G401 (cell line): ENCODE measurements around the gene TRAM2. TPM values are rescaled to one million over a fixed set of nuclear protein-coding genes. Genes with fewer than 3 reads are reported as not detected.

Experiments used
- DNase-seq: peaks from one replicate; pipeline ENCODE4 v3.0.0-alpha.2; 2015; ENCODE audit warnings: low spot score
- in situ Hi-C: cut with HindIII; loops from 2 replicates; pipeline ENCODE4 v1.10.0; 2016; ENCODE audit warnings: low sequenced_read_pairs, mixed read lengths
- total RNA-seq: library from RNA; depleted of rRNA; stranded (reverse); fragments of >200 nt; shearing (Covaris generic); gene quantifications from 2 replicates; pipeline ENCODE4 v1.2.3, GENCODE V29; 2014

Gene TRAM2
- total RNA-seq, 1 experiment from 2014 or later: 9.6 TPM

- DNase-seq: no peak
- in situ Hi-C loops: no loop called here
These were observed 3.6 kb downstream of the TRAM2 start for GRCh38 chr6:52573295-52573694.

GRCh38 chr6:52572536-52572935, 4.3 kb downstream of the TRAM2 start:
- no peak for DNase-seq
- in situ Hi-C loops: no loop called here

DNA sequence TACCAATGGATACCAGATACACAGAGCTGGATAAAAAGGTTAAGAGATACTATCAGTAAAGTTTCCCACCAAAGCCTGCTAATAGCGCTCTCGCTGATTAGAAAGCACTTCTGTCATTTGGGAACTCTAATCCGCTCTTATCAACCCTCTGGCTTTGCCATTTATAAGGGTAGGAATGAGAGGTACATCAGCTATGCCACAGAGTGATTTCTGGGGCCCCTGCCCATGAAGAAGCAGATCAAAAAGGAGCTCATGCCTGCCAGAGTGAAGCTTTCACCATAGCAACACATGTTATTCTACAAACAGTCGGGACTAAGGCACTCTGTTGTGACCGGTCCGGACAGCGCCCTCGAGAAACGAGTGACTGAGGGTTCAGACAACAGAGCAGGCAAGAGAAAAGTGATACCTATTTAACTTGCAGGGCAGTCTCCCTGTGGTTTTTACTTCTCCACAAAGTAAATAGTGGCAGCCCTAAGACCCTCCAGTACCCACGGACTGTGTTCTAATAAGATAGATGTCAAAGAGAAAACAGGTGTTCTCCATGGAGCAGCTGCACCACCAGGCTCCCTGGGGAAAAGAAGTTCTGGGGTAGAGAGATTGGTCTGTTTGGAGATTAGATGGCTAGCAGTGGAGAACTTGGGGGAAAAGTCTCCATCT, 5.6 kb downstream of the TRAM2 start:
- in situ Hi-C loops: no loop called here
- no peak for DNase-seq

GRCh38 chr6:52570291-52570700, 6.6 kb downstream of the TRAM2 start:
- DNase-seq: no peak
- in situ Hi-C loops: no loop called here

DNA sequence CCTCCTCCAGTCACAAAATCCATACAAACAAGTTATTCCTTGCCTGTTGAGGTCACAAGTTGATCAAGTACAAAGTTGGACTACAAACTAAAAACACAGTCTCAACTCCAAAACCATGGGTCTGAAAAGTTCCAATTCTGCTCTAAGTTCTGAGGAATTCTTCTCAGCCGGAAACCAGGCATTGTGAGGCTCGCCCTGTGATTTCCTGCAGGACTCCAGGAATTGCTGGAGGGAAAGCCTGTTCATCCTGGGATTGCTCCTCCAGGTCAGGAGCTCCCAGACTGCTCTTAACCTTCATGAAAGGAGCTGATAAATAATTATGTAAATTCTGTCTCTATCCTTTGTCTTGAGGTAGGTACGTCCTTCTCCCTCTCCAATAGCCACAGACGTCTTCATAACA, 8.5 kb downstream of the TRAM2 start:
- no peak for DNase-seq
- in situ Hi-C loops: no loop called here

DNA sequence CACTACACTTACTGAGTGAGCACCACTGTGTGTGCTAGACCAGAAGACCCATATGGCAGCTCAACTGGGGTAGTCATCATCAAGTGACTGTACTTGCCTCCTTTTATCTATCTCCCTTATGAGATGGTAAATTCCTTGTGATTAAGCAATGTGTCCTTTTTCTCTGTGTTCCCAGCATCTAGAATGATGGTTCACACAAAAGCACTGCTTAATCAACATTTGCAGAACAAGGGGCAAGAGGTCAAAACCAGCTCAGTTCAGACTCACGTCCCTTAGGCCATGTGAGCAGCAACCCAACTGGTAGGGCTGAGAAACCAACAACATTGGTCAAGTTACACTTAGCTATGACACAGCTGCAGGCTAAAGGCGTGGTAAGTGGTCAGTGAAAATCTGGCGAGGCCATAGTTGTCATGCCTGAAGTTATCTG, 10.0 kb downstream of the TRAM2 start:
- DNase-seq: no peak
- in situ Hi-C loops: no loop called here

DNA sequence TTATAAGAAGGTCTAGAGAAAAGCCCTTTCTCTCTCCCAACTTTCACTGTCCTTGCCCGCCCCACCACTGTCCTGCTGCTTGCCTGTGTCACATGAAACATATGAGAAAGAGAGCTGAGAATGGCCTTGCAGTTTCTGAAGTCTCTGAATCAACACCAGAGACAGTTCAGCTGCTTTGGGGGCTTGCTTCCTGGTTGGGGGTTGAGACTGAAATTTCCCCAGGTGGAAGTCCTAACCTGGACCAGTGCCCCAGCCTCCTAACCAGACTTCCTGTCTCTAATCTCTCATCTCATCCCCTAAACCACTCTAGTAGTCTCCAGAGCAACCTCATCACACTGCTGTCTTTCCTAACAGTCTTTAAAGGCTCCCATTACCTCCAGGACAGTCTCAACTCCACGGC, 10.7 kb downstream of the TRAM2 start:
- in situ Hi-C loops: no loop called here
- no peak for DNase-seq

DNA sequence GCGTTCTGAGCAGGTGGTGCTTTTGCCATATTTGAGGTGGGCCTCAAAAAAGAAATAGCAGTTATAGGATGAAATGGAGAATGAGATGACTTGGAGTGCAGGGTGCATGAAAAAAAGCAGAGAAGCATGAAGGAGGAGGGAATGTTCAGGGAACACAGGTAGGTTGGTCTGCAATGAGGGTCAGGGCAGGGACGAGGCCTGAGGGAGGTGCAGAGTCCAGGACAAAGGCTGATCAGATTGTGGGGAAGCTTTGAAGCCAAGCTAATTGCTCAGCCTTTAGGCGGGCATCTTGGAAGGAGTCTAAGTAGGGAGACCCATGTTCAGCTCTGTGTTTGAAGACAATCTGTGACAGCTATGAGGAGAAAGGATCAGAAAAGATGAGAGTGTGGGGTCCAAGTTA, 12.0 kb downstream of the TRAM2 start:
- in situ Hi-C loops: no loop called here
- no peak for DNase-seq

DNA sequence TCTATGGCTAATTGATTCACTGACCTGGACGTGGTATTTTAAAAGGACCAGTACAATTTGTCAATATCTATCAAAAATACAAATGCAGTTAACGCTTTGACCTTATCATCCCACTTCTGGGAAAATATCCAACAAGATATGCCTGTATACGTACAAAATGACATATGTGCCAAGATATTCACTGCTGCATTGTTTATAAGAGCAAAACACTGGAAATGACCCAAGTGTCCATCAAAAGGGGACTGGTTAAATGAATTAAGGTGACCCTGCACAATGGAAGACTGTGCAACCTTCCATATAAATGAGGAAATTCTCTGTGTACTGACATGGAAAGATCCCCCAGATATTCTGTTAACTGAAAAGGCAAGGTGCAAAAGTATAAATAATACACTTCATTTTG, 13.9 kb downstream of the TRAM2 start:
- no peak for DNase-seq
- in situ Hi-C loops: no loop called here

GRCh38 chr6:52560462-52560861, 16.4 kb downstream of the TRAM2 start:
- in situ Hi-C loops: no loop called here
- no peak for DNase-seq

DNA sequence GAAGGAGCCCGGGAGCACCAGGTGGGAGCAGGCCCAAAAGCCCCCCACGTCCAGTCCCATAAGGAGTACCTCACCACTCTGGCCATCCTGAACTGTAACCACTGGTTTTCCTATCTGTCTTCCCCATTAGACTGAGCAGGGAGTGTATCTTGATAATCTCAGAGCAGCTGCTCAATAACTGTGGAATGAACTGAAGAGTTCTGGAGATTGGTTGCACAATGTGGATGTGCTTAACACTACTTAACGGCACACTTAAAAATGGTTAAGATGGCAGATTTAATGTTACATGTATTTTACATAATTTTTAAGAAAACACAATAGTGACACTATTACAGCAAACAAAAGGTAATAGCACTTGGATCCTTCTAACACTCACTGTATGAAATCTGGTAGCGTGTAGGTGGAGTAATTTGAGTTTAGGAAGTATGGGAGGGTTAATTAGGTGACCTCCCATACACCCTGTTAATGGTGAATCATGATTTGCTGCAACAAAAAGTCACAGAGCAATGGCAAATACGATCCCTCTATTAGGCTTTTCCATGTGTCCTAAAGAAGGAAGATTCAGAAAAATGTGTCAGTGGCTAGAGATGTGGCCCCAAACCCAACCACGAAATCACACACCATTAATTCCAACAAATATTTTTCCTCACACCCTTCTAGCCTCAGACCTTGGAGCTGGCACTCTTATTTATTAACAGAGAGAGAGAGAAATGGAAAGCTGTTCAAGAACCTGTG, 18.4 kb downstream of the TRAM2 start:
- no peak for DNase-seq
- in situ Hi-C loops: no loop called here

GRCh38 chr6:52557389-52558265, 19.2 kb downstream of the TRAM2 start:
- DNase-seq: no peak
- in situ Hi-C loops: no loop called here

DNA sequence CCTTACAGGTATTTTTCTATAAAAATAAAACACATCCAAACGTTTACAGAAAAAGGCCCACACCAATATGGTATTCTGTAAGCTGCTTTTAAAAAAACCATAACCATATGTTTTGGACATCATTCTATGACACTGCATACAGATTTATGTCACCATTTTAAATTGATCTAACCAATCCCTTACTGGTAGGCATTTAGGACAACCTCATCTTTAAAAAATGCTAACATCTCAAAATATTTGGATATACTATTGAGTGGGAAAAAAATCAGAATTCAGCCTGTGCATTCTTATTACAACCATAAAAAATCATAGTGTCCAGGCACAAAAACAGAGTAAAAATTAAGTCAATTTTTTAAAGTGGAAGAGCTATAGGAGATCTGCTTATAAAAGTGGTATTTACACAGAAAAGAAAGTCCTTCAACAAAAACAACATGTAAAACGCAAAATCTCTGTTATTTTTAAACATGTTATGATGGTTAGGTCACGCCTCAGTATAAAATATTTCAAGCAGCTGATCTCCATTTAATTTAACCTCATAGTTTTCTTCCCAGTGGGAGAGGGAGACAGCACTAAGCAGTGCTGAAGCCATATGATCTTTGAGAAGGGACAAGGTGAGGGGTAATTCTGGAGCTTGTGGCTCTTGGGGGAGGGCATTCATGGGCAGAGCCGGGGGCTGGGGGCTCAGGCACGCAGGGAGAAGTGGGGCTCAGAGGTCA, 21.2 kb downstream of the TRAM2 start:
- no peak for DNase-seq
- in situ Hi-C loops: no loop called here

DNA sequence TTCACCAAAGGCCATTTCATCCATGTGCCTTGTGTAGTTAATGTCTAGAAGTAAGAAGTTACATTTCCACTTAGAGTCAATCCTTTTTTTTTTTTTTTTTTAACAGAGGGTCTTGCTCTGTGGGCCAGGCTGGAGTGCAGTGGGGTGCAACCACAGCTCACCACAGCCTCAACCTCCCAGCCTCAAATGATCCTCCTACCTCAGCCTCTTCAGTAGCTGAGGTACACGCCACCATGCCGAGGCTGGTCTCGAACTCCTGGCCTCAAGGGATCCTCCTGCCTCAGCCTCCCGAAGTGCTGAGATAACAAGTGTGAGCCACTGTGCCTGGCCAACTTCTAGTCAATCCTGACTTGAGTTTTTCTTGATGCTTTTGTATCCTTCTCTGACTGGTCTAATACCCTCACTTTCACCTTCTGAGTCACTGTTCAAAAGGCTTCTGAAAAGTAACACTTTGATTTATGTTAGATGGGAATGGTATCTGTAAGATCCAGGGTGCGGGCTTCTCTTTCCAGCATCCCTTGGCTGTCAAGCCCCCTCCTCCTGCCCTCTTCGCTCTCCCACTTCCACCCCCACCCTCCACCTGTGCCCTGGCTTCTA, 22.1 kb downstream of the TRAM2 start:
- in situ Hi-C loops: no loop called here
- DNase-seq: no peak

DNA sequence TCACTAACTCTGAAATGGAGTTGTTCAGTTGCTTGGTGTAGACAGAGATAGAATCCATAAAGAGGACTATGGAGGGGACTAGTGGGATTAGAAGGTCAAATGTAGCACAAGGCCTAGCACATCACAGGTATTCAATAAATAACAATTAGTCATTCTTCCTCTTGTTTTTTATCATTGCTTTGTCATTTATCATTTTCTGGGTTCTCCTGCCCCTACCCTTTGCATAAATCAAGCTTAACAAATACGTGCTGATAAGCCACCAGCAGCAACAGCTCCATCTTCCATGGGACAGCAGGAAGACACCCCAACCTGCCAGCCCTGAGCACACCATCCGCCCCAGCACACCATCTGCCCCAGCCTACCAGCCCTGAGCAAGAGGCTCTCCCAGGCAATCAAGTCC, 23.1 kb downstream of the TRAM2 start:
- no peak for DNase-seq
- in situ Hi-C loops: no loop called here

DNA sequence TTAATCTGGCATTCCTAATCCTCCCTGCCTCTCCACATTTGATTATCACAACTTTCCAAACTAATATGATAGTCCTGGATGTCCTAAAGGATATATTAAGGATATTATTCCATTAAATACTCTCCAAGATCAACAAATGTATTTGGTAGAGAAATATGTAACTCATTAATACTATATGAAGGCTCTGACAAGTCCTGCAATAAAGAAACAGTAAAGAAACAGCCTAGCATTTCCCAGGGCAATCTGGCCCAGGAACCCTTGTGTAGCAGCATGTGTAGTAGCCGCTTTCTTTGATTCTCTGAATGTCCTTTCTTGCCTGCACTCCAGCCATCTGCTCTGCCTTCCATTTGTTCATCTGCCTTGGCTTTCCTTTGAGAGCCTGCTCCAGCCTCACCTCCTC, 23.7 kb downstream of the TRAM2 start:
- DNase-seq: no peak
- in situ Hi-C loops: no loop called here

- DNase-seq: no peak
- in situ Hi-C loops: no loop called here
These were observed 24.6 kb downstream of the TRAM2 start for GRCh38 chr6:52552278-52552643.

DNA sequence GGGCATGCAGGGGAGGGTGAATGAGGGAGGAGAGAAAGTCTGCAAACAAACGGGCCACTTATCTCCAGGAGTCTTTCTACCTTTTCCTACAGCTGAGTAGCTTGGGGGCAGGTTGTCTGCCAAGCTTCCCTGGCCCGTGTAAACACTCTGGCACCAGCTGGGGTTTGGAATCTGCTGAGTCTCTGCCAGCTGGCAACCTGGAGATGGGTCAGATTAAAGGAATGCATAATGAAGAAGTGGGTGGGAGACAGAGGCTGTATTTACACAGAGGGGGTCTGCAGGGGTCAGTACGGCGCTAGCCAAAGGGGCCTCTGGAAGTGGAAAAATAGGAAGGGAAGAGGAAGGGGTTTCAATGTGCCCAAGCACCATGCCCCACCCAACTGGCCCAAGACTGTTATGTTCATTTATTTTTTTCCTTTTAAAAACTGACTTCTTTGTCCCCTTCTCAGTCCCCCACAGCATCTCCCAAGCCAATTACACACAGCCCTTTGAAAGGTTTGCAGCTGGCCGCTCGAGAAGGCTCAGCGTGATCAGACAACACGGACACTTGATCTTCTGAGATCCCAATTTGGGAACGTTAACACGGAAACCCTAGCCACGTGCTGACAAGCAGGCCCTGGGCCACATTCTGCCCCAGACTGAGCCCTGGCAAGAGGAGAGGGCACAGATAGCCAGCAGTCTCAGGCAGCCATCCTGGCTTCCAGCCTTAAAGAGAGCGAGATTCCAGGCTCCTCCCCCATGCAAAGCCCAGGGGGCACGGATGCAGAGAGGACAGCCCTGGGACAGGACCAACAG, 25.2 kb downstream of the TRAM2 start:
- in situ Hi-C loops: no loop called here
- DNase-seq: peak; percentile 72
